Panc1 (cell line): Measurements from ENCODE around the gene RPRD1A. TPM values are rescaled to one million over a fixed set of nuclear protein-coding genes. Genes with fewer than 3 reads are reported as not detected.

Source experiments
- ATAC-seq: fragments of 200-7000 bp; cut with Tn5 transposase; 2 replicates; pipeline ENCODE4 v1.9.1; 2020; ENCODE audit warnings: mild to moderate bottlenecking, moderate library complexity
- BruUV-seq: library from RNA; stranded (reverse); fragments of 400-500 nt; replicated peaks from 2 replicates; lab custom pipeline; 2021; lab: Mats Ljungman, UMichigan
- CTCF ChIA-PET: fragments of 300-600 bp; sonication (Branson Sonifier 250); formaldehyde crosslinking; loops from one replicate; lab custom pipeline; 2022; ENCODE audit warnings: antibody characterized with exemption; lab: Charles Lee
- POLR2A ChIA-PET: fragments of 300-600 bp; sonication (Branson Sonifier 250); formaldehyde crosslinking; loops from one replicate; lab custom pipeline; 2022; ENCODE audit warnings: antibody characterized with exemption; lab: Charles Lee
- DNase-seq: peaks from one replicate; pipeline ENCODE4 v3.0.0-alpha.2; 2010; ENCODE audit warnings: low read depth, low spot score
- H3K27ac ChIP-seq: 2 replicates; pipeline ENCODE4 v1.5.1; 2011; ENCODE audit warnings: mild to moderate bottlenecking, low read length, inconsistent platforms
- H3K27me3 ChIP-seq: fragments of 200-500 bp; sonication (Bioruptor generic); 2 replicates; pipeline ENCODE4 v1.6.0; 2014; ENCODE audit warnings: low read length, inconsistent platforms; ENCODE audit not compliant: control insufficient read depth, insufficient read depth
- H3K36me3 ChIP-seq: fragments of 200-500 bp; sonication (Bioruptor generic); 2 replicates; pipeline ENCODE4 v1.5.1; 2014; ENCODE audit warnings: inconsistent platforms, mild to moderate bottlenecking, low read length, moderate library complexity; ENCODE audit not compliant: control insufficient read depth, insufficient read depth
- H3K4me1 ChIP-seq: 2 replicates; pipeline ENCODE4 v1.5.1; 2011; ENCODE audit warnings: inconsistent platforms, mild to moderate bottlenecking, low read length, moderate library complexity; ENCODE audit not compliant: control insufficient read depth, insufficient read depth
- H3K4me3 ChIP-seq, 2 experiments: 2 replicates each; pipeline ENCODE4 v1.5.1; 2011 to 2012; ENCODE audit warnings: low read depth in 2 of 2, low read length in 2 of 2, mild to moderate bottlenecking in 2 of 2, inconsistent platforms in 1 of 2, moderate library complexity in 1 of 2
- H3K9me3 ChIP-seq: fragments of 200-500 bp; sonication (Bioruptor generic); 2 replicates; pipeline ENCODE4 v1.5.1; 2014; ENCODE audit warnings: low read depth, mild to moderate bottlenecking, inconsistent platforms, low read length, moderate library complexity; ENCODE audit not compliant: control insufficient read depth, insufficient read depth
- CTCF ChIP-seq: fragments of 450-650 bp; IDR thresholded peaks from 2 replicates; pipeline ENCODE4 v1.5.1; 2017; ENCODE audit warnings: mild to moderate bottlenecking
- POLR2AphosphoS5 ChIP-seq: IDR thresholded peaks from 2 replicates; pipeline ENCODE4 v1.6.1; 2012; ENCODE audit warnings: mild to moderate bottlenecking, low read depth, low read length, moderate library complexity
- REST ChIP-seq, 2 experiments: IDR thresholded peaks; 2 replicates each; pipeline ENCODE4 v1.6.1; 2011 to 2012; ENCODE audit warnings: low read depth in 2 of 2, control low read depth in 1 of 2, low read length in 1 of 2, mild to moderate bottlenecking in 1 of 2, moderate library complexity in 1 of 2; ENCODE audit not compliant: insufficient read depth in 1 of 2
- SIN3A ChIP-seq: IDR thresholded peaks from 2 replicates; pipeline ENCODE4 v1.6.1; 2012; ENCODE audit warnings: low read depth, mild to moderate bottlenecking, low read length, moderate library complexity, borderline replicate concordance; ENCODE audit not compliant: insufficient read depth
- TCF7L2 ChIP-seq: IDR thresholded peaks from 2 replicates; pipeline ENCODE4 v1.6.1; 2011; ENCODE audit warnings: mild to moderate bottlenecking, low read depth, low read length, inconsistent platforms
- in situ Hi-C: cut with HindIII; loops from 2 replicates; pipeline ENCODE4 v1.10.0; 2016; ENCODE audit warnings: low sequenced_read_pairs, low pct_unique_long_range_greater_than_20kb
- intact Hi-C: fragments of 100-400 bp; cut with micrococcal nuclease; formaldehyde crosslinking; loops from one replicate; pipeline ENCODE4 v1.10.0; 2022; ENCODE audit not compliant: unreplicated experiment
- total RNA-seq: library from RNA; stranded (reverse); gene quantifications from one replicate; pipeline ENCODE4 v1.2.1, GENCODE V29; 2021; ENCODE audit not compliant: unreplicated experiment

RPRD1A gene
- total RNA-seq, 1 experiment from 2014 or later, result 44.0 TPM

- Histone ChIP-seq H3K27me3 (no peaks in the 10 kb centered on the region), H3K36me3 (peaks cover 34% of the 10 kb centered on the region), H3K4me1 (peaks cover 11% of the 10 kb centered on the region), H3K27ac (no peak overlapping the region), H3K9me3 (no peaks in the 10 kb centered on the region), H3K4me3 (no peak overlapping the region)
- BruUV-seq, result no TSS peak
- ChIA-PET POLR2A (no interaction called here), CTCF (no interaction called here)
- TF ChIP-seq CTCF (no peak), REST (IDR thresholded peaks at IDR 0.05; ENCODE audit: insufficient read depth in 1 of 2, low read depth in 2 of 2, low read length in 1 of 2) (no peak), SIN3A (no peak)
- in situ Hi-C loops, result no loop called here
- intact Hi-C loops, result no loop called here
- DNase-seq (no peak), ATAC-seq (no peak)
These were observed 93.2 kb downstream of the RPRD1A start for GRCh38 chr18:35974181-35974580.

GRCh38 chr18:35973650-35974049, 93.7 kb downstream of the RPRD1A start:
- H3K4me1 ChIP-seq, result peaks cover 11% of the 10 kb centered on the region
- H3K27ac ChIP-seq, result peak overlapping the region; percentile 92
- ChIA-PET CTCF (no interaction called here), POLR2A (no interaction called here)
- in situ Hi-C loops, result no loop called here
- TF ChIP-seq POLR2AphosphoS5 (no peak), CTCF (no peak), REST (IDR thresholded peaks at IDR 0.05; ENCODE audit: insufficient read depth in 1 of 2, low read depth in 2 of 2, low read length in 1 of 2) (no peak), SIN3A (no peak), TCF7L2 (no peak)
- H3K36me3 ChIP-seq, result peaks cover 28% of the 10 kb centered on the region
- intact Hi-C loops, result no loop called here
- H3K27me3 ChIP-seq, result no peaks in the 10 kb centered on the region
- peak overlapping the region; percentile 77 to 93 for H3K4me3 ChIP-seq
- no peak for ATAC-seq
- H3K9me3 ChIP-seq, result no peaks in the 10 kb centered on the region
- no peak for DNase-seq
- no TSS peak for BruUV-seq
